G401 (cell line): ENCODE data around the gene CEP89. TPM values are rescaled to one million over a fixed set of nuclear protein-coding genes. Genes with fewer than 3 reads are reported as not detected.

Experiments used
- total RNA-seq: library from RNA; depleted of rRNA; stranded (reverse); fragments of >200 nt; shearing (Covaris generic); gene quantifications from 2 replicates; pipeline ENCODE4 v1.2.3, GENCODE V29; 2014; rRNA removed

Gene CEP89
- total RNA-seq, 1 experiment from 2014 or later = 22.4 TPM

Other genes starting within 250 kb of the CEP89 start
- 0.51 TPM in 1 of 2 replicates, not detected in the other for gene SLC7A9, start 102.2 kb downstream of the CEP89 start, total RNA-seq
- gene FAAP24, start 284 bp upstream of the CEP89 start, total RNA-seq = 2.9 and 13.2 TPM in 2 replicates
- gene RHPN2, start 92.9 kb upstream of the CEP89 start, total RNA-seq = 10.1 and 10.6 TPM in 2 replicates
- 5.9 and 7.7 TPM in 2 replicates for gene GPATCH1, start 109.2 kb upstream of the CEP89 start, total RNA-seq
- not detected in 2 replicates for gene WDR88, start 160.2 kb upstream of the CEP89 start, total RNA-seq
- 66.4 and 81.7 TPM in 2 replicates for gene LRP3, start 222.4 kb upstream of the CEP89 start, total RNA-seq